ENCODE data around the gene AOPEP. TPM values are rescaled to one million over a fixed set of nuclear protein-coding genes. Genes with fewer than 3 reads are reported as not detected.

Gene AOPEP
- total RNA-seq, 2 experiments from 2014 or later = 9.5 TPM

DNA sequence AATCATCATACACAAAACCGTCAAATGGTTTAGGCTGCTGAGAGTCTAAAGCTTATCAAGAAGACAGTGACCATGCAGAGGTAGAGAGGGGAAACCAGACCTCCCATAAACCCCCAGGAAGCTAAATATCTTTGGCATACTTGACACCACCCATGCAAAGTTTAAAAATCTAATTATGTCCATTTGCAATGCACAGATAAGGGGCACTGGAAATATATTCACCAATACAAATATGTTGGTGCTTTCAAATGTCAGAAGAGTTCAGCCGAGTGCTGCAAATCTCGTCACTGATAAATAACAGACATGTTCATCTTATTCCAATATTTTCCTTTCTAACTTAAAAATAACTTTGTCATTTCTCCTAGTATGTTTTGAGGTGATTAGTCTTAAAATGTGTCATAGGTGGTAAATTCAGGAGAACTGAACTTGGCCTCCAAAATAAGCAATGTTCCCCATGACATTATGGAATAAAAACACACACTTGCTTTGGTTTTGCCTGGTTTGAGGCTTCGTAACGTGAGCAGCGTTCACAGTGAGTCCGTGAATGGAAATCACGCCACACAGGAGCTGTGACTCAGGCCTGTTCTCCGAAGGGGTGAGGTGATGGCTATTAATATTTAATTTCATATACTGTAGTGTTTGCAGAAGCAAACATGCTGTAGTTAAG, 182.2 kb downstream of the AOPEP start:
- H3K36me3 Mint-ChIP-seq = no peaks in the 10 kb centered on the region
- no peaks in the 10 kb centered on the region for H3K4me1 Mint-ChIP-seq
- POLR2A ChIA-PET = no interaction called here
- H3K27me3 Mint-ChIP-seq = peaks cover 4% of the 10 kb centered on the region
- no peak for DNase-seq
- ATAC-seq (ENCODE audit: low read depth) = no peak
- no peak overlapping the region for H3K27ac Mint-ChIP-seq
- H3K4me3 Mint-ChIP-seq = no peak overlapping the region
- H3K9me3 Mint-ChIP-seq = no peaks in the 10 kb centered on the region

GRCh38 chr9:94909250-94909894, 182.9 kb downstream of the AOPEP start:
- DNase-seq (no peak), ATAC-seq (ENCODE audit: low read depth) (no peak)
- POLR2A ChIA-PET = no interaction called here
- Mint-ChIP-seq H3K36me3 (no peaks in the 10 kb centered on the region), H3K4me3 (no peak overlapping the region), H3K9me3 (no peaks in the 10 kb centered on the region), H3K27ac (no peak overlapping the region), H3K27me3 (no peaks in the 10 kb centered on the region), H3K4me1 (no peaks in the 10 kb centered on the region)

DNA sequence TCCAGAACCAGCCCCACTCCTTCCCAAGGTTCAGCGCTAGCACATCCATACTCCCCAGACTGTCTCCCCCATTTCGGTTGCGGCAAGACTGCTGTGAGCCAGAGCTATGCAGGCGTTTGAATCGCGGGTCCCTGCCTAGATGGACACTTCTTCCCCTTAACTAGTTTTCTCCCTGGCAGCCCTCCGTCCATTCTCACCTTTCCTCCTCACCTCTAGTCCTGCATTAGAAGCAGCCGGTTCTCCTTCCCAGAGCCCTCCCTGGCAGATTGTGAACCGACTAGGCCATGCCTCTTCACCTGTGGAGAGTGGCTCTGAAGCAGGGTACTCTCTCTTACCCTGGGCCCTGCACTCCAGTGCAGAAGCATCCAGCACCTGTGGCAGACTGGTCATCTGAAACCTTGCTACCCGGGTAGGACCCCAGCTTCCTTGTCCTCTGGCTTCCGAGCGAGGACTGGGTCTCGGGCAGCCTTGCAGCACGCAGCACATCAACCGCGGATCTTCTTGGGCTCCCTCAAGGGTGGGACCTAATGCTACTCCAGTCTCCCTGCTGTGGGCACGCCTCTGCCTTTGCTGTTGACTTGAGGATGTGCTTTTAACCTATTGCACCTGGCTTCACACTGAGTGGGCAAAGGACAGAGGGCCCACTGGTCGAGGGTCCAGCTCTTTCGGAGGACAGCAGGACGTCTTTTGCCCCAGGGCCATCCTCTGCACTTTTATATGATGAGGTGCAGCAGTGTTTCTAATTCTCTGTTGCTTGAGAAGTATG, 183.6 kb downstream of the AOPEP start:
- H3K9me3 Mint-ChIP-seq = no peaks in the 10 kb centered on the region
- H3K4me1 Mint-ChIP-seq = no peaks in the 10 kb centered on the region
- no peak overlapping the region for H3K27ac Mint-ChIP-seq
- H3K4me3 Mint-ChIP-seq = no peak overlapping the region
- H3K36me3 Mint-ChIP-seq = no peaks in the 10 kb centered on the region
- ATAC-seq (ENCODE audit: low read depth) = no peak
- POLR2A ChIA-PET = no interaction called here
- DNase-seq = no peak
- no peaks in the 10 kb centered on the region for H3K27me3 Mint-ChIP-seq

DNA sequence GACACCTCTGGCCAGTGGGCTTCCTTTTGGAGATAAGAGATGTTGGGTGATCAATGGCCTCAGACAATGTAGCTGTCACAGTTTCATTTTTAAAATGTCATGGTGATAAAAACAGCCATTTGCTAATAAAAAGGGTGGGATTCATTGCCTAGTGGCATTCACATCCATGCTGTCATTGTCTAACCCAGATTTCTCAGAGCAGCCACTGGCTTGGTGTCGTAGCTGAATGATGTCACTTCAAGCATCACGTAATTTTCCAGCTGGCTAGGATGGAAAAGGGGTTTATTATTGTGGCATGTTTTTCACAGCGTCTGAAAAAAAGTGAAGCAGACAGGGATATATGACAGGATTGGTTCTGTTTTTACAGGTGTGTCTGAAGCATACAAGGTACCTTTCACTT, 184.7 kb downstream of the AOPEP start:
- peaks cover 1% of the 10 kb centered on the region for H3K4me1 Mint-ChIP-seq
- no peaks in the 10 kb centered on the region for H3K9me3 Mint-ChIP-seq
- H3K4me3 Mint-ChIP-seq = no peak overlapping the region
- no peak overlapping the region for H3K27ac Mint-ChIP-seq
- no peaks in the 10 kb centered on the region for H3K36me3 Mint-ChIP-seq
- ATAC-seq (ENCODE audit: low read depth) (no peak), DNase-seq (no peak)
- POLR2A ChIA-PET = no interaction called here
- no peaks in the 10 kb centered on the region for H3K27me3 Mint-ChIP-seq

- Mint-ChIP-seq H3K4me3 (no peak overlapping the region), H3K4me1 (peaks cover 1% of the 10 kb centered on the region), H3K36me3 (no peaks in the 10 kb centered on the region), H3K27ac (no peak overlapping the region), H3K9me3 (no peaks in the 10 kb centered on the region), H3K27me3 (no peaks in the 10 kb centered on the region)
- ATAC-seq (ENCODE audit: low read depth) (no peak), DNase-seq (no peak)
- POLR2A ChIA-PET = no interaction called here
Measured at GRCh38 chr9:94911986-94912635, 185.6 kb downstream of the AOPEP start.

- H3K36me3 Mint-ChIP-seq = no peaks in the 10 kb centered on the region
- no peak overlapping the region for H3K4me3 Mint-ChIP-seq
- peaks cover 1% of the 10 kb centered on the region for H3K4me1 Mint-ChIP-seq
- ATAC-seq (ENCODE audit: low read depth) = no peak
- no peak for DNase-seq
- no peak overlapping the region for H3K27ac Mint-ChIP-seq
- POLR2A ChIA-PET = no interaction called here
- no peaks in the 10 kb centered on the region for H3K9me3 Mint-ChIP-seq
- no peaks in the 10 kb centered on the region for H3K27me3 Mint-ChIP-seq
Measured at GRCh38 chr9:94912700-94913249, 186.3 kb downstream of the AOPEP start.

GRCh38 chr9:94913550-94913949, 187.1 kb downstream of the AOPEP start:
- Mint-ChIP-seq H3K9me3 (no peaks in the 10 kb centered on the region), H3K36me3 (no peaks in the 10 kb centered on the region), H3K27me3 (no peaks in the 10 kb centered on the region), H3K27ac (no peak overlapping the region), H3K4me3 (no peak overlapping the region), H3K4me1 (peaks cover 1% of the 10 kb centered on the region)
- DNase-seq = no peak
- POLR2A ChIA-PET = no interaction called here
- no peak for ATAC-seq (ENCODE audit: low read depth)

GRCh38 chr9:94915476-94916450, 189.3 kb downstream of the AOPEP start:
- POLR2A ChIA-PET = no interaction called here
- H3K27ac Mint-ChIP-seq = no peak overlapping the region
- DNase-seq (no peak), ATAC-seq (ENCODE audit: low read depth) (no peak)
- H3K27me3 Mint-ChIP-seq = no peaks in the 10 kb centered on the region
- no peaks in the 10 kb centered on the region for H3K36me3 Mint-ChIP-seq
- H3K9me3 Mint-ChIP-seq = no peaks in the 10 kb centered on the region
- peaks cover 1% of the 10 kb centered on the region for H3K4me1 Mint-ChIP-seq
- no peak overlapping the region for H3K4me3 Mint-ChIP-seq

GRCh38 chr9:94916956-94917355, 190.5 kb downstream of the AOPEP start:
- H3K4me1 Mint-ChIP-seq = peaks cover 1% of the 10 kb centered on the region
- H3K36me3 Mint-ChIP-seq = no peaks in the 10 kb centered on the region
- H3K27ac Mint-ChIP-seq = no peak overlapping the region
- ATAC-seq (ENCODE audit: low read depth) (no peak), DNase-seq (no peak)
- POLR2A ChIA-PET = no interaction called here
- no peak overlapping the region for H3K4me3 Mint-ChIP-seq
- no peaks in the 10 kb centered on the region for H3K9me3 Mint-ChIP-seq
- no peaks in the 10 kb centered on the region for H3K27me3 Mint-ChIP-seq

GRCh38 chr9:94918038-94918753, 191.7 kb downstream of the AOPEP start:
- Mint-ChIP-seq H3K4me1 (peaks cover 1% of the 10 kb centered on the region), H3K36me3 (no peaks in the 10 kb centered on the region), H3K9me3 (no peaks in the 10 kb centered on the region), H3K27me3 (no peaks in the 10 kb centered on the region), H3K27ac (no peak overlapping the region), H3K4me3 (no peak overlapping the region)
- ATAC-seq (ENCODE audit: low read depth) = no peak
- POLR2A ChIA-PET = no interaction called here
- no peak for DNase-seq

DNA sequence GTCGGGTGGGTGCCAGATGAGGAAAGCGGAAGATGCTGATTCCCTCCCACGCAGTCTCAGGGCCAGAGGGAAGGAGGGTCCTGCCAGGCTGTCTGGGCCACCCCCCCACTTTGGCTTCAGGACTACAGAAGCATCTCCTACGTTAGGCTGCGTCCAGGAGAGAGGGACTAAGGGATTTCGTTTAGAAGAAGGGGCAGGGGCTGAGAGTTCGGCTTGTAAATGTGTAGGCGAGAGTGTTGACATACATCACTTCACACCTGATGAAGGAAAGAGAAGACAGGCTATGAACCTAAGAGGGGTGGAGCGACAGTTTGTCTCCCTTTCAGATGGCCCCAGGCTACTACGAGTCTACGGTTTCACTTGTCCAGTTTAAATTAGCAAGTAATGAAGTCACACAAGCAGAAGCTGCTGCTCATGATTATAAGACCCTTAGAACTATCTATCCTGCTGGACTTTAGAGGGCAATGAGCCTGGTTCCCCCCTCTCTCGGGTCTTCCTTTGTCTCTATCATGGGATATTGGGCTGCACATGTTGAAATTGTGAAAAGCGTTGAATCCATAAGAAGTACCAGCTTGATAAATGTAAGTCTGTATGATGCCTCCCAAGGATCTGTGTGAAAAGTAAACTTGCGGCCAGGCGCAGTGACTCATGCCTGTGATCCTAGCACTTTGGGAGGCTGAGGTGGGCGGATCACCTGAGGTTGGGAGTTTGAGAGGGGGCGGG, 193.0 kb downstream of the AOPEP start:
- DNase-seq = no peak
- no peaks in the 10 kb centered on the region for H3K27me3 Mint-ChIP-seq
- no peaks in the 10 kb centered on the region for H3K9me3 Mint-ChIP-seq
- H3K4me1 Mint-ChIP-seq = peaks cover 1% of the 10 kb centered on the region
- peak overlapping the region; percentile 0 for H3K27ac Mint-ChIP-seq
- H3K36me3 Mint-ChIP-seq = no peaks in the 10 kb centered on the region
- no peak for ATAC-seq (ENCODE audit: low read depth)
- no peak overlapping the region for H3K4me3 Mint-ChIP-seq
- POLR2A ChIA-PET = no interaction called here
